Measurements from ENCODE around the gene CHD3. TPM values are rescaled to one million over a fixed set of nuclear protein-coding genes. Genes with fewer than 3 reads are reported as not detected.

Gene CHD3
- total and polyA plus RNA-seq, 2 donors (not counting 3 experiments of a cell fraction or from before 2014, with no cell fraction given) = 102 to 185 TPM

- no TSS peak for BruUV-seq (replicated peaks)
- no peak overlapping the region for H3K4me2 ChIP-seq (ENCODE audit: insufficient read depth, low read length)
- peaks cover 13% of the 10 kb centered on the region for H3K4me1 ChIP-seq (ENCODE audit: control insufficient read depth, extremely low read depth, insufficient read depth, low read length)
- H3K9me3 ChIP-seq (replicated peaks; ENCODE audit: control insufficient read depth, insufficient read depth, low read length) = no peaks in the 10 kb centered on the region
- H2AFZ ChIP-seq (ENCODE audit: low read depth, low read length) = no peak overlapping the region
- FAIRE-seq (no peak), DNase-seq (ENCODE audit: low read depth, low spot score) (no peak)
- H3K27me3 ChIP-seq (ENCODE audit: control insufficient read depth in 2 of 2, insufficient read depth in 2 of 2, low read length in 2 of 2) = no peaks in the 10 kb centered on the region
- no peak overlapping the region for H3K4me3 ChIP-seq (replicated peaks in 1 of 3; ENCODE audit: insufficient read depth in 1 of 3, low read depth in 1 of 3, low read length in 3 of 3)
- intact Hi-C loops (cut with micrococcal nuclease) (loop anchor here (1.0 to 10.0 kb wide), 5 partner anchors 8 to 826 kb away; partner anchors contain the start of genes BCL6B and KDM6B), dilution Hi-C loops (cut with MboI; ENCODE audit: extremely low pct_ligation_motif_present, low sequenced_read_pairs) (no loop called here)
- H3K9ac ChIP-seq (replicated peaks; ENCODE audit: extremely low read depth, insufficient read depth, low read length) = no peak overlapping the region
- ChIA-PET POLR2A (no interaction called here), CTCF (interaction anchor here (0.6 to 1.8 kb wide), 7 partner anchors 9 to 139 kb away, joined by 3 to 17 read pairs (median 4); partner anchors contain the start of gene KDM6B)
- no peak overlapping the region for H3K27ac ChIP-seq (ENCODE audit: insufficient read depth, low read depth, low read length)
- TF ChIP-seq EZH2 (IDR thresholded peaks at IDR 0.05; ENCODE audit: borderline replicate concordance, low read depth, low read length, severe bottlenecking) (no peak), JUN (IDR thresholded peaks at IDR 0.05; ENCODE audit: borderline replicate concordance, insufficient read depth, insufficient read length, low read depth) (no peak), MAX (IDR thresholded peaks at IDR 0.05; ENCODE audit: insufficient read depth, insufficient read length) (no peak), POLR2AphosphoS5 (IDR thresholded peaks at IDR 0.05; ENCODE audit: insufficient read depth, low read depth, low read length) (no peak), FOS (IDR thresholded peaks at IDR 0.05; ENCODE audit: borderline replicate concordance, insufficient read depth, low read length) (no peak), CTCF (IDR thresholded peaks at IDR 0.05; ENCODE audit: extremely low read depth in 1 of 2, insufficient read depth in 1 of 2, low read depth in 1 of 2, low read length in 2 of 2) (no peak), POLR2A (IDR thresholded peaks at IDR 0.05; ENCODE audit: low read depth, low read length) (no peak), GATA2 (IDR thresholded peaks at IDR 0.05; ENCODE audit: insufficient read depth, insufficient read length, low read depth, low read length) (no peak), MYC (IDR thresholded peaks at IDR 0.05; ENCODE audit: low read depth, low read length) (no peak)
- H4K20me1 ChIP-seq (replicated peaks; ENCODE audit: control insufficient read depth, extremely low read depth, insufficient read depth, low read length) = no peaks in the 10 kb centered on the region
- peaks cover 2% of the 10 kb centered on the region for H3K79me2 ChIP-seq (ENCODE audit: control insufficient read depth, insufficient read depth, low read length)
- H3K36me3 ChIP-seq (ENCODE audit: control insufficient read depth in 2 of 2, extremely low read depth in 1 of 2, insufficient read depth in 2 of 2, low read length in 2 of 2) = peaks cover 6 to 43% of the 10 kb centered on the region in 2 experiments
- no peaks in the 10 kb centered on the region for H3K9me1 ChIP-seq (replicated peaks; ENCODE audit: control insufficient read depth, extremely low read depth, insufficient read depth, low read length)
Observed at GRCh38 chr17:7850701-7851437, 37.7 kb upstream of the CHD3 start.
